RWPE2 (cell line): ENCODE results near the gene SLC39A3.

Experiments
- ATAC-seq: fragments of 200-7000 bp; cut with Tn5 transposase; 3 replicates; pipeline ENCODE4 v1.9.1; 2021; ENCODE audit warnings: low read depth
- DNase-seq: peaks from one replicate; pipeline ENCODE4 v3.0.0-alpha.2; 2020; ENCODE audit warnings: low spot score
- H3K27ac ChIP-seq: fragments of 450-650 bp; 2 replicates; pipeline ENCODE4 v1.5.1; 2017; ENCODE audit warnings: mild to moderate bottlenecking; ENCODE audit not compliant: poor library complexity, severe bottlenecking
- H3K27me3 ChIP-seq: fragments of 250-450 bp; sonication (Bioruptor Pico); 2 replicates; pipeline ENCODE4 v1.5.1; 2021; ENCODE audit warnings: mild to moderate bottlenecking, moderate library complexity; ENCODE audit not compliant: insufficient read depth, poor library complexity, severe bottlenecking
- H3K36me3 ChIP-seq: fragments of 250-450 bp; sonication (Bioruptor Pico); 2 replicates; pipeline ENCODE4 v1.5.1; 2020; ENCODE audit warnings: low read depth, mild to moderate bottlenecking, moderate library complexity
- H3K4me1 ChIP-seq: fragments of 250-450 bp; sonication (Bioruptor Pico); 2 replicates; pipeline ENCODE4 v1.5.1; 2021; ENCODE audit warnings: mild to moderate bottlenecking, moderate library complexity; ENCODE audit not compliant: insufficient read depth, poor library complexity, severe bottlenecking
- H3K4me3 ChIP-seq: fragments of 250-450 bp; sonication (Bioruptor Pico); 2 replicates; pipeline ENCODE4 v1.5.1; 2021; ENCODE audit warnings: mild to moderate bottlenecking, moderate library complexity; ENCODE audit not compliant: severe bottlenecking
- H3K9me3 ChIP-seq: fragments of 250-450 bp; sonication (Bioruptor Pico); 2 replicates; pipeline ENCODE4 v1.5.1; 2021; ENCODE audit warnings: mild to moderate bottlenecking, moderate library complexity; ENCODE audit not compliant: severe bottlenecking
- CTCF ChIP-seq: fragments of 450-650 bp; IDR thresholded peaks from one replicate; pipeline ENCODE4 v1.5.1; 2017; ENCODE audit warnings: mild to moderate bottlenecking, moderate library complexity; ENCODE audit not compliant: poor library complexity, severe bottlenecking

SLC39A3 gene

DNA sequence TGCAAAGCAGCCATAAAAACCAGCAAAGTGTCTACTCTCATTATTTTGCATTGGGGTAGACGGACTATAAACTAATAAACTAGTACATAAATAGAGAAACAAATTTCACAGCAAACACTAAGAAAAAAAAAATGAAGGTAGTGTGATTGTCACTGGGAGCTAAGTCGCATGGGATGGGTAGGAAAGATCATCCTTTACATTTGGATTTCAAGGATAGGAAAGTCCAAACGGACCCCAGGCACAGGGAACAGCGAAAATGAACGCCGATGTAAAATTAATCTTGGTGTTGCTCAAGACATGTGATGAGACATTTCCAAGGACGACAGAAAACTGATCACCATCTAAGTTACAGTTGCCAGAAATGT, 43.9 kb upstream of the SLC39A3 start:
- Histone ChIP-seq H3K4me3 (peak overlapping the region; percentile 98), H3K27ac (peak overlapping the region; percentile 34), H3K27me3 (no peaks in the 10 kb centered on the region), H3K4me1 (peaks cover 5% of the 10 kb centered on the region), H3K9me3 (no peaks in the 10 kb centered on the region), H3K36me3 (peaks cover 16% of the 10 kb centered on the region)
- DNase-seq, result no peak
- TF ChIP-seq CTCF, result no peak
- ATAC-seq, result no peak

DNA sequence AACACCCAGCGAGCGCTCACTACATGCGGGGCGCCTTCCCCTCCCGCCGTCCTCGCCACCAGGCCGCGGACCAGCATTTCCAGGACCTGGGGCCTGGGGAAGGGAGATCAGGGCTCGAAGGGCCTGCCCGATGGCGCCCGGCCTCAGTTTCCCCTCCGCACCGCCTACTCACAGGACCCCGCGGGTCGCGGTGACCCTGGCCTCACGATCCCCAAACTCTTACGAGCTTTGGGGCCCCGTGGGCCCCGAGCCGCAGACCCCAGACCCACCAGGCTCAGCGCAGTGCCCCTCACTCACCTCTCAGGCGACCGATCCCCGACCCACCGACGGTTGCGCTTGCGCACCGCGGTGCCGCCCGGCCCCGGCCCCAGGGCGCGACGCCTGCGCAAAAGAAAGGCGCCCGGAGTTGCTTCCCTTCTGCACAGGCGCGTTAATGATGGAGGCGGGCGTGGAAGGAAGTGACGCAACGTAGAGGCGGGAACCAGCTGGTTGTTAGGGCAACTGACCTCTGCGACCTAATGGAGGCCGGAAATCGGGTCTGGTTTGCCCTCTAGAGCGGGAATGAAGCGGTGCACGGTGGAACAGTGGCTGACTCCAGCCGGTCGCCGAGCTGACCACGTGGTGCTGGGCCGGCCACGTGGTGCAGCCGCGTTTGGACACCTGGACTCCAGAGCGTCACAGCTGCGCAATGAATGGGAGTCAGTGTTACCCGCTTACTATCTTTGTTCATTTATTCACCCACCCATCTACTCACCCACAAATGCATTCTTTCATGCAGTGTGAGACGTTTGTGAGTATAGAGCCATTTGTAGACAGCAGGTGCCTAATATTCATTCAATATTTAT, 43.3 kb upstream of the SLC39A3 start, which contains the start of gene SGTA:
TSS of gene SGTA (minus strand) at position 338 of the 845 bp plus-strand sequence. CDS start 14,205 bp downstream, outside the sequence.
- Histone ChIP-seq H3K27me3 (no peaks in the 10 kb centered on the region), H3K4me1 (peaks cover 5% of the 10 kb centered on the region), H3K4me3 (peak within 1 kb of the TSS; percentile 98), H3K36me3 (peaks cover 20% of the 10 kb centered on the region), H3K27ac (peak within 1 kb of the TSS; percentile 34), H3K9me3 (no peaks in the 10 kb centered on the region)
- no peak for TF ChIP-seq CTCF
- ATAC-seq (peak; percentile 80), DNase-seq (peak; percentile 97)

- Histone ChIP-seq H3K27me3 (no peaks in the 10 kb centered on the region), H3K4me1 (peaks cover 5% of the 10 kb centered on the region), H3K27ac (peak overlapping the region; percentile 34), H3K36me3 (peaks cover 19% of the 10 kb centered on the region), H3K4me3 (peak overlapping the region; percentile 98), H3K9me3 (no peaks in the 10 kb centered on the region)
- no peak for TF ChIP-seq CTCF
- no peak for DNase-seq
- ATAC-seq, result no peak
Observed at GRCh38 chr19:2782329-2782935, 42.6 kb upstream of the SLC39A3 start.

DNA sequence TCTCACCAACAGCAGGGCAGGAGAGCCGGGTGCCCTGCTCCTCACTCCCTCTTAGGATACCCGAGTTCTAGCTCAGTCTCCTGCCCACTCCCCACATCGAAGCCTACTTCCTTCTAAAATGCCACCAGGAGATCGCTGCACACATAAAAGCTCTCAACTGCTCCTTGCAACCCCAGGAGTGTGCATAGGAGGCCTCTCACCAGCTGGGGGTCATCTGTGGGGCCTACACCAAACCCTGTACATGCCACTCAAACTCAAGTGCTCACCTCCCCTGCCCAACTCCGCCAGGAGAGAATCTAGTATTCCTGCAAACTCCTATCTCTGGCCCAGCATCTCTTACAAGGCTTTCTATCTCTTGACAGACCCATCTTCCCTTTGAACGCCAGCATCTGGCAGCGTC, 40.5 kb upstream of the SLC39A3 start:
- no peak for DNase-seq
- H3K27ac ChIP-seq, result no peak overlapping the region
- peaks cover 5% of the 10 kb centered on the region for H3K4me1 ChIP-seq
- H3K4me3 ChIP-seq, result no peak overlapping the region
- H3K36me3 ChIP-seq, result peaks cover 16% of the 10 kb centered on the region
- no peaks in the 10 kb centered on the region for H3K9me3 ChIP-seq
- no peaks in the 10 kb centered on the region for H3K27me3 ChIP-seq
- no peak for TF ChIP-seq CTCF
- no peak for ATAC-seq
